Ascending aorta (tissue), 2 donors: ENCODE data around the gene AFF2. TPM values are rescaled to one million over a fixed set of nuclear protein-coding genes. Genes with fewer than 3 reads are reported as not detected.

Experiments used
- DNase-seq, 2 donors: peaks; one replicate each; pipeline ENCODE4 v3.0.0-alpha.2; 2019; ENCODE audit warnings: low spot score in 2 of 2
- H3K27ac ChIP-seq, 2 donors: fragments of 200-600 bp; sonication (generic); one replicate each; pipeline ENCODE4 v1.5.1; 2016 to 2017; ENCODE audit warnings: mild to moderate bottlenecking in 1 of 2
- H3K27me3 ChIP-seq: fragments of 200-600 bp; sonication (generic); one replicate; pipeline ENCODE4 v1.5.1; 2017
- H3K36me3 ChIP-seq, 2 donors: fragments of 200-600 bp; sonication (generic); one replicate each; pipeline ENCODE4 v1.5.1; 2016
- H3K4me1 ChIP-seq, 2 donors: fragments of 200-600 bp; sonication (generic); one replicate each; pipeline ENCODE4 v1.5.1; 2016 to 2017; ENCODE audit warnings: mild to moderate bottlenecking in 1 of 2
- H3K4me3 ChIP-seq, 2 donors: fragments of 200-600 bp; sonication (generic); one replicate each; pipeline ENCODE4 v1.5.1; 2016 to 2017; ENCODE audit warnings: mild to moderate bottlenecking in 1 of 2
- H3K9me3 ChIP-seq, 2 donors: fragments of 200-600 bp; sonication (generic); one replicate each; pipeline ENCODE4 v1.5.1; 2016
- intact Hi-C: fragments of 100-400 bp; cut with DNase I; formaldehyde crosslinking; loops from one replicate; pipeline ENCODE4 v1.15.1; 2023
- total RNA-seq: library from RNA; depleted of rRNA; stranded (reverse); fragments of >200 nt; gene quantifications from one replicate; pipeline ENCODE4 v1.1.0, GENCODE V29; 2016
- TF ChIP-seq, protein P1 (sequence below), 3 experiments: fragments of 200-600 bp in 2 of 3; fragments of 450-650 bp in 1 of 3; sonication (generic) in 2 of 3; IDR thresholded peaks; one replicate each; pipeline ENCODE4 v1.5.1; 2016 to 2019; ENCODE audit warnings: antibody characterized with exemption in 3 of 3, mild to moderate bottlenecking in 1 of 3, moderate library complexity in 1 of 3

Gene AFF2
- total RNA-seq, result 2.3 TPM

DNA sequence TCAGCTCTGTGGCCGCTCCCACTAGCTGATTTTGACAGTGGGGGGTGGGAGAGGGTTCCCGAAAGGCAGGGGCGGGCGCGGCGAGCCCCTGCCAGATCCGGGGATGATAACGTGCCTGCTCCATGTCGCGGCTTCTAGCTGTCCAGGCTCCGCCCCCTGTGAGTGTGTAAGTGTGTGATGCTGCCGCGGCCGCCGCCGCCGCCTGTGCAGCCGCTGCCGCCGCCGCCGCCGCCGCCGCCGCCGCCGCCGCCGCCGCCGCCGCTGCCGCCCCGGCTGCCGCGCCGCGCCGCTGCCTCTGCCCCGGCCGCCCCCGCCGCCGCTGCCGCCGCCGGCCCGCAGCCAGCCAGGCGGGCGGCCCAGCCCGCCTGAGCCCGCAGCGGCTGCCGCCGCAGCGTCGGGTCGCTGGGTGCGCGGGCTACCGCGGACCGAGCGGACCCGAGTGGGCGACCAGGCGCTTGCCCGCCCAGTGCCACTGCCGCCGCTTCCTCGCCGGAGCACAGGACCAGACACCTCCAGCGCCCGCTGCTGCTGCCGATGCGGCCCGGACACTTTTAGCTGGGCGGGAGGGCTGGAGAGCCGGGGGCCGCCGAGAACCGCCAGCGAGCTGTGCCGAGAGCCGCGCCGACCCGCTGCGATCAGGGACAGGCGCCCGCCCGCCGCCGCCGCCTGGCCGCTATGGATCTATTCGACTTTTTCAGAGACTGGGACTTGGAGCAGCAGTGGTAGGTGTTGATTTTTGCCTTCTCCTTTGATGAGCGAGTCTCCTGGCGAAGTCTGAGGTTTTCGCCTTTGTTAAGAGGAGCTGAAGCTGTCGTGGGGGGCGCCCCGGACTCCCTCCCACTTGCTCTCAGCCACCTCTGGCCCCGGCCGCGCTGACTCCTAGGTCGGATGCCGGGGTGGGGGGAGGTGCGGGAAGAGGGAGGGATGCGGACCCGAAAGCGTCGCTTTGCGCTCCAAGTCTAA lies at the start of gene AFF2:
Gene AFF2, plus strand, starts transcription at position 195 of the 963 bp plus-strand sequence. Its CDS starts 481 bp downstream, at position 676.
- Histone ChIP-seq H3K36me3 (no peaks in the 10 kb centered on the region), H3K27me3 (no peaks in the 10 kb centered on the region), H3K4me1 (no peaks in the 10 kb centered on the region), H3K4me3 (peak within 1 kb of the TSS; percentile 55 to 63), H3K9me3 (no peaks in the 10 kb centered on the region), H3K27ac (no peak within 1 kb of the TSS)
- no peak for DNase-seq
- intact Hi-C loops, result no loop called here
- TF ChIP-seq, protein P1, sequence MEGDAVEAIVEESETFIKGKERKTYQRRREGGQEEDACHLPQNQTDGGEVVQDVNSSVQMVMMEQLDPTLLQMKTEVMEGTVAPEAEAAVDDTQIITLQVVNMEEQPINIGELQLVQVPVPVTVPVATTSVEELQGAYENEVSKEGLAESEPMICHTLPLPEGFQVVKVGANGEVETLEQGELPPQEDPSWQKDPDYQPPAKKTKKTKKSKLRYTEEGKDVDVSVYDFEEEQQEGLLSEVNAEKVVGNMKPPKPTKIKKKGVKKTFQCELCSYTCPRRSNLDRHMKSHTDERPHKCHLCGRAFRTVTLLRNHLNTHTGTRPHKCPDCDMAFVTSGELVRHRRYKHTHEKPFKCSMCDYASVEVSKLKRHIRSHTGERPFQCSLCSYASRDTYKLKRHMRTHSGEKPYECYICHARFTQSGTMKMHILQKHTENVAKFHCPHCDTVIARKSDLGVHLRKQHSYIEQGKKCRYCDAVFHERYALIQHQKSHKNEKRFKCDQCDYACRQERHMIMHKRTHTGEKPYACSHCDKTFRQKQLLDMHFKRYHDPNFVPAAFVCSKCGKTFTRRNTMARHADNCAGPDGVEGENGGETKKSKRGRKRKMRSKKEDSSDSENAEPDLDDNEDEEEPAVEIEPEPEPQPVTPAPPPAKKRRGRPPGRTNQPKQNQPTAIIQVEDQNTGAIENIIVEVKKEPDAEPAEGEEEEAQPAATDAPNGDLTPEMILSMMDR (IDR thresholded peaks at IDR 0.05), result no peak

DNA sequence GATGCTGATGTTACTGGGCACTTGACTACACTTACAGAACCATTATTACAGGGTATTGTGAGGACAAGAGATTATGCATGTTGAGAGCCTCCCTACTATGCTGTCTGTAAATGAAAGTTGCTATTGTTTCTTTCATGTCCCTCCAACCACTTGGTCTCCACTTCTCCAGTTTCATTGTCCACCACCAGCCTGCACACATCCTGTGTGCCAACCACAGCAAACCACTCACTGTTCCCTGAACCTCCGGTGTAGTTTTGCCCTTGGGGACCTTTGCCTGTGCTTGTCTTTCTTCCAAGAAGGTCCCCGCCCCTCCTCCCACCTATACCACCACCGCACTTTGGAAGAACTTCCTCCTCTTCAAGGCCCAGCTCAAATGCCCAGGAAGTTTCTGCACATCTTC lies 43.1 kb upstream of the AFF2 start:
- H3K27ac ChIP-seq, result no peak overlapping the region
- H3K9me3 ChIP-seq, result no peaks in the 10 kb centered on the region
- TF ChIP-seq, protein P1 (IDR thresholded peaks at IDR 0.05), result no peak
- no peak for DNase-seq
- no peaks in the 10 kb centered on the region for H3K4me1 ChIP-seq
- no peaks in the 10 kb centered on the region for H3K36me3 ChIP-seq
- intact Hi-C loops, result no loop called here
- H3K4me3 ChIP-seq, result no peak overlapping the region
- H3K27me3 ChIP-seq, result no peaks in the 10 kb centered on the region

DNA sequence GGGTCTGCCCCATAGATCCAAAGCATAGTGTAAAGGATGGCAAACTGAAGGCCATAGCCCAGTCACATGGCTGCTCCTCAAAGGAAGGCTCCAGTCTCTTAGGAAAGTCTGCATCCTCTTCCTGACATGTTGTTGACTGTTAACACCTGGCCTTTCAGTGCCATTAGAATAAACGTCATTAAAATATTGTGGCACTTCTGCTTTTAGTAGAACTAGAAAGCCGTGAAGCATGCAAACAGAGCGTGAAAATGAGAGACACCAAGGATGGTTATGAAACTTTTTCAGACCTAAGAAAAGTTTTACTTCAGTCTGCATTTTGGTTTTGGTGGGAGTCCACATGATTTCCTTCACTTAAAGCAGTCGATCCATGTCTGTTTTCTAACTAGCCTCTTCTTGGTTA lies 41.1 kb upstream of the AFF2 start:
- DNase-seq, result no peak
- Histone ChIP-seq H3K27me3 (no peaks in the 10 kb centered on the region), H3K4me1 (no peaks in the 10 kb centered on the region), H3K4me3 (no peak overlapping the region), H3K9me3 (no peaks in the 10 kb centered on the region), H3K36me3 (no peaks in the 10 kb centered on the region), H3K27ac (no peak overlapping the region)
- TF ChIP-seq, protein P1 (IDR thresholded peaks at IDR 0.05), result no peak
- intact Hi-C loops, result no loop called here

DNA sequence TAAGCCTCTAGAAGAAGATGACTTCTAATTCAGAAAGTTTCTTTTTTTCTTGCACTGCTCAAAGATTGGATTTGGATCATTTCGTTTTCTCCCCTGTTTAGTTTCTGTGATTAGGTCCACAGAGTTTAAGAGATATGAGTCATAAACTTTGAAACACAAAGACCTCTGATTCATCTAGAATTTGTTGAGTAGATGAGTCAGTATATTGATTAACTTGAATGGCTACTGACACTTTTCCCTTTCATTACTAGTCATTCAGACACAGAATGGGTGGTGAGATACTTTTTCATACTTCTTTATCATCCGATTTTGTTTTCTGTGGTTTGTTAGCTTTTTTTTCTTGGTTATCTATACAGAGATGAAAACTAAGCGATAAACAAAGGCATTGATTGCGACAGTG lies 34.1 kb upstream of the AFF2 start:
- intact Hi-C loops, result no loop called here
- Histone ChIP-seq H3K4me3 (no peak overlapping the region), H3K4me1 (no peaks in the 10 kb centered on the region), H3K27me3 (no peaks in the 10 kb centered on the region), H3K27ac (no peak overlapping the region), H3K9me3 (no peaks in the 10 kb centered on the region), H3K36me3 (no peaks in the 10 kb centered on the region)
- TF ChIP-seq, protein P1 (IDR thresholded peaks at IDR 0.05), result no peak
- DNase-seq, result no peak

DNA sequence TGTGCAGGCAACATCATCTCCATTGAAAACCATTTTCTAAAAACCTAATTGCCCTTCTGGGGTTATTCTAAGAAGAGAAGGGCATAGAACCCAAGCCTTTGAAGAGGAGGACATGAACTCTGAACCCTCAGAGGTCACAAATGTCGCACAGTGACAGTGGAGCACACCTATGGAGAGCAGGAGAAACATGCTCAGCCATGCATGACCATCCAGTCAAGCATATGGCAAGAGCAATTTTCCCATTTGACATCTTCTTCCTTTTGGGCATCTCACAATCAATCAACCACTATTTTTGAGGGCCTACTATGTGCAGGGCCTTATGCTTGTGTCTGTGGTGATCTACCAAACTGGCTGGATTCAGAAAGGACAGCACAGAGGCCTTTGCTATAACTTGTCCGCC lies 30.1 kb upstream of the AFF2 start:
- TF ChIP-seq, protein P1 (IDR thresholded peaks at IDR 0.05), result no peak
- Histone ChIP-seq H3K4me1 (no peaks in the 10 kb centered on the region), H3K9me3 (no peaks in the 10 kb centered on the region), H3K27me3 (no peaks in the 10 kb centered on the region), H3K27ac (no peak overlapping the region), H3K36me3 (no peaks in the 10 kb centered on the region), H3K4me3 (no peak overlapping the region)
- no peak for DNase-seq
- intact Hi-C loops, result no loop called here
